GM21529 (cell line): Measurements from ENCODE around the gene JCAD.
A peak's percentile ranks its signal among the peaks of the same experiment; 100 is the strongest.

ENCODE experiments used
- ATAC-seq: cut with Tn5 transposase; IDR thresholded peaks from one replicate; pipeline ENCODE4 v1.9.1; 2021; ENCODE audit not compliant: unreplicated experiment

The JCAD gene

GRCh38 chr10:30073045-30073766 lies 13.8 kb upstream of the JCAD start:
- no peak for ATAC-seq

- ATAC-seq, result no peak
Measured at GRCh38 chr10:30072068-30072467, 12.7 kb upstream of the JCAD start.

GRCh38 chr10:30070001-30070685 lies 10.8 kb upstream of the JCAD start:
- no peak for ATAC-seq

GRCh38 chr10:30068492-30069223 lies 9.3 kb upstream of the JCAD start:
- no peak for ATAC-seq

GRCh38 chr10:30063099-30063498 lies 3.7 kb upstream of the JCAD start:
- ATAC-seq, result no peak

GRCh38 chr10:30062582-30062981 lies 3.2 kb upstream of the JCAD start:
- no peak for ATAC-seq

GRCh38 chr10:30062090-30062489 lies 2.7 kb upstream of the JCAD start:
- ATAC-seq, result no peak

GRCh38 chr10:30058570-30059132 lies 735 bp downstream of the JCAD start:
- no peak for ATAC-seq

- ATAC-seq, result no peak
Measured at GRCh38 chr10:30057894-30058556, 1.4 kb downstream of the JCAD start.

GRCh38 chr10:30057421-30057841 lies 2.0 kb downstream of the JCAD start:
- no peak for ATAC-seq

GRCh38 chr10:30056767-30057355 lies 2.5 kb downstream of the JCAD start:
- no peak for ATAC-seq

- ATAC-seq, result no peak
Measured at GRCh38 chr10:30056281-30056680, 3.1 kb downstream of the JCAD start.

GRCh38 chr10:30055226-30055662 lies 4.1 kb downstream of the JCAD start:
- no peak for ATAC-seq

- ATAC-seq, result no peak
Measured at GRCh38 chr10:30052062-30052461, 7.3 kb downstream of the JCAD start.

GRCh38 chr10:30051220-30051619 lies 8.2 kb downstream of the JCAD start:
- no peak for ATAC-seq

- ATAC-seq, result no peak
Measured at GRCh38 chr10:30050411-30050810, 9.0 kb downstream of the JCAD start.

- no peak for ATAC-seq
Measured at GRCh38 chr10:30048768-30049517, 10.4 kb downstream of the JCAD start.

GRCh38 chr10:30047924-30048531 lies 11.4 kb downstream of the JCAD start:
- ATAC-seq, result peak; percentile 7

GRCh38 chr10:30047430-30047829 lies 12.0 kb downstream of the JCAD start:
- ATAC-seq, result peak; percentile 77
